Measurements from ENCODE around the gene IBA57.

DNA sequence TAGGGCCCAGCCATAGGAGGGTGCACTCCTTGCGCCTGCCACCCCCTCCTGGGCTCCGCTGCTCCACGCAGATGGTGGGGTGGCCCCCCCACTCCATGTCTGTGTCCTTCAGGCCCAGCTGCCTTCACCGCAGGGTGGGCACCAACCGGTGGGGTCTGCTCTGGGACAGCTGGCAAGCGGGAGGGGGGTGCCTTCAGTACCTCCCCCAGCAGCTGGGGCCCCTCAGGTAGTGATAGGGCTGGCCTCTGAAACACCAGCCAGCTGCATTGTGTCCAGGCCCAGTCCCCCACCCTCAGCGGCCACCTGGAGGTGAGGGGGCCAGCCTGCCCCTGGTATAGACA, 15.5 kb upstream of the IBA57 start:
- TF ChIP-seq POLR2A (IDR thresholded peaks at IDR 0.05) (no peak), CTCF (IDR thresholded peaks at IDR 0.05) (no peak)
